ENCODE data around the gene PDS5B.

- TF ChIP-seq CEBPB (IDR thresholded peaks at IDR 0.05; ENCODE audit: low read depth, low read length) (no peak), EZH2 (IDR thresholded peaks at IDR 0.05; ENCODE audit: low read depth, low read length, severe bottlenecking) (no peak), CTCF (IDR thresholded peaks at IDR 0.05; ENCODE audit: control extremely low read depth in 1 of 3, insufficient read depth in 1 of 3, low read depth in 1 of 3, low read length in 3 of 3) (no peak), POLR2A (IDR thresholded peaks at IDR 0.05; ENCODE audit: control extremely low read depth in 1 of 2, low read depth in 2 of 2, low read length in 2 of 2) (no peak), ZNF274 (IDR thresholded peaks at IDR 0.05; ENCODE audit: borderline replicate concordance, extremely low read depth, low read length) (no peak), JUND (IDR thresholded peaks at IDR 0.05; ENCODE audit: low read length) (no peak)
Observed at GRCh38 chr13:32733690-32734089, 147.4 kb downstream of the PDS5B start.

All from H1 (cell line).